Motor neuron (in vitro differentiated cells): ENCODE data around the gene PLCB2. TPM values are rescaled to one million over a fixed set of nuclear protein-coding genes. Genes with fewer than 3 reads are reported as not detected.

ENCODE experiments used
- ATAC-seq, 8 experiments: fragments of 200-7000 bp; cut with Tn5 transposase; replicated peaks in 6 of 8; 2 replicates each; pipeline ENCODE4 v1.8.0; 2021; ENCODE audit warnings: mild to moderate bottlenecking in 8 of 8, moderate library complexity in 8 of 8
- H3K27ac ChIP-seq, 2 donors: fragments of 250-450 bp; sonication (Bioruptor Pico); 2 replicates each; pipeline ENCODE4 v1.9.0; 2021; ENCODE audit warnings: antibody characterized with exemption in 2 of 2, mild to moderate bottlenecking in 2 of 2, moderate library complexity in 1 of 2
- H3K4me1 ChIP-seq, 2 donors: fragments of 250-450 bp; sonication (Bioruptor Pico); replicated peaks in 1 of 2; 2 replicates each; pipeline ENCODE4 v1.6.1; 2021; ENCODE audit warnings: antibody characterized with exemption in 2 of 2, mild to moderate bottlenecking in 2 of 2, moderate library complexity in 1 of 2
- H3K4me3 ChIP-seq, 5 donors: fragments of 250-450 bp; sonication (Bioruptor Pico); 2 replicates each; pipeline ENCODE4 v1.9.0; 2021; ENCODE audit warnings: antibody characterized with exemption in 5 of 5, mild to moderate bottlenecking in 5 of 5, moderate library complexity in 4 of 5
- WGBS, 10 experiments: fragments of 450-650 bp; shearing (Covaris generic); methylation state at CpG; one replicate each; pipeline ENCODE4 v1.0.0; 2022; 5-methylcytosine and 5-hydroxymethylcytosine counted together
- in situ Hi-C, 9 experiments: fragments of 400-800 bp; cut with MboI; loops; one replicate each; pipeline ENCODE4 v1.15.0; 2021; ENCODE audit warnings: low sequenced_read_pairs in 9 of 9, low pct_unique_long_range_greater_than_20kb in 2 of 9; ENCODE audit not compliant: unreplicated experiment in 9 of 9
- total RNA-seq, 8 experiments: library from RNA; unstranded; fragments of 300-600 nt; gene quantifications; 2 replicates each; pipeline versions ENCODE4 v1.2.3 to v1.2.4, GENCODE V29; 2022

PLCB2 gene
- total RNA-seq, 8 experiments from 2014 or later = 0.87 to 3.3 (median 1.6) TPM

DNA sequence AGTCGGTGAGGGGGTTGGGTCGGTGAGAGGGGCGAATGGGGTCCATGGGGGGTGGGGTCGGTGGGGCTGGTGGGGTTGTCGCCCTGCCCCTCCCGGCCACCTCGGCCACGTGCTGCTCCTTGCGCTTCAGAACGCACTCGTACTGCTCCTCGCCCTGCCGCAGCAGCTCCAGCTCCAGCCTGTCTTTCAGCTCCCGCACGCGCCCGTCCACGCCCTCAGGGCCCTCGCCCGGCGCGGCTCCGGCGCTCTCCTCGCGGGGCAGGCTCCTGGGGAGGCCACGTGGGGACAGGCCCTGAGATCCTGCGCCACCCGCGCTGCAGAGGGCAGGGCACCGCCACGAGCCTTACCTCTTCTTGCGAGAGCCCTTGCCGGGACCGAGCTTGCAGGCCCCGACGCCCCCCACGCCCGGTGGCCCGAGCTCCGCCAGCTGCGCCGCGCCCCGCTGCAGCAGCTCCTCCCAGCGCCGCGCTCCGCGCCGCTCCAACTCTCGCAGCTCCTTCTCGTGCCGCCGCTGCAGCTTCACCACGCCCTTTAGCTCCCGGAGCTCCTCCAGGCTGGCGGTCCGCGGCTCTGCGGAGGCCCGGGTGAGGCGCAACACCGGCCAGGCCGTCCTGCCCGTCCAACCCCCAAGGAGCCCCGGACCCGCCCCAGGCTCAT is 16.7 kb downstream of the PLCB2 start:
- peak overlapping the region in 1 of 2 donors; percentile 2 for H3K27ac ChIP-seq
- WGBS, 10 experiments = no CpG with 5 or more reads among the region's 68 CpGs
- H3K4me3 ChIP-seq = peak overlapping the region in 4 of 5 donors; percentile 1 to 17 (median 12)
- peaks cover 44 to 61% of the 10 kb centered on the region in 2 donors for H3K4me1 ChIP-seq
- ATAC-seq = peak; percentile 68 to 97 (median 76)
- in situ Hi-C loops = no loop called here

DNA sequence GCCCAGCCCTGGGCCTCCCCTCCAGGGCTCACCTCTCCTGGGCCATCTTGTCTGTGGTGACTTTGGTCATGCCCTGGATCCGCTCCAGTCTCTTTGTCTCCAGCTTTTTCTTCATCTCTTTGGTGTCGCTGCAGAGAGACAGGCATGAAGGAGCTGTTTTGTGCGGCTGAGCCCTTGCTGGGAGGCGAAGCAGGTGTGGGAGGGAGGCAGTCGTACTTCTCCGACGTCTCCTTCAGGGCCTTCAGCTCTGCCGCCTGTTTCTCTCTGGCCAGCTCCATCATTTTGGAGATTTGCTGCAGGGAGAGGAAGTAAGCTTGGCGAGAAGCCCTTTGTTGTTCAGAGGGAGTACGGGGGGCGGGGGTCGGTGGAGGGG is 17.2 kb downstream of the PLCB2 start:
- Histone ChIP-seq H3K4me3 (no peak overlapping the region), H3K27ac (no peak overlapping the region)
- ATAC-seq = no peak

DNA sequence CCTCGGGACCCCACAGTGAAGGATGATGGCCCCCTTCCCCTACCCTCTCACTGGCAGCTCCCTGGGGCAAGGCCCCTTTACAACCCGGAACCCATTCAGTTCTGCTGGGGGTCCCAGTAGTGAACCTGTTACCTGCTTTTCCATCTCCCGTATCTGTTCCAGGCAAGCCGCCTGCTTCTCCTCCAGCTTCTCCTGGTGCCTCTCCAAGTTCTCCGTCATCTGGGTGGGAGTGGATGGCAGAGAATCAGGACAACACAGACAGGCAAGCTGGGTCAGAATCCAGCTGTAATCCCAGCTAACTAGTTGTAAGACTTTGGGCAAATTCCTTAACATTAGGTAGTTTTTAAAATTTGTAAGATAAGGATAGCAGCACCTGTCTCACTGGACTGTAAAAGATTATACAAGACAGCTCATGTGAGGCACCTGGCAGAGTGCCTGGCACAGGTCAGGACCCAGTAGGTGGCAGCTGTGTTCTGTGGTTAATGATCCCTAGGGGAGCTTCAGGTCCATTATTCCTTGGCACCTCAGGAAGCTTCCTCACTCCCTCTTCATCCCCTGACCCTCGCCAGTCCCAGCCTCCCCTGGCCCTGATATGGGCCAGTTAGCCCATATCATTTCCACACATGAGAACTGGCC is 18.5 kb downstream of the PLCB2 start:
- Histone ChIP-seq H3K27ac (no peak overlapping the region), H3K4me1 (peaks cover 51 to 61% of the 10 kb centered on the region in 2 donors), H3K4me3 (no peak overlapping the region)
- in situ Hi-C loops = no loop called here
- ATAC-seq = no peak
- 80 to 100% (median 100%) methylated on average over 1 to 4 of the region's 6 CpGs; no CpG with 5 or more reads in 3 of the 10 experiments for WGBS, 10 experiments

More for the DNA sequence above, 17.2 kb downstream of the PLCB2 start:
- WGBS, 10 experiments = 55 to 100% methylated on average over 1 to 5 of the region's 12 CpGs; no CpG with 5 or more reads in 8 of the 10 experiments
- H3K4me1 ChIP-seq = peaks cover 49 to 61% of the 10 kb centered on the region in 2 donors
- in situ Hi-C loops = no loop called here

DNA sequence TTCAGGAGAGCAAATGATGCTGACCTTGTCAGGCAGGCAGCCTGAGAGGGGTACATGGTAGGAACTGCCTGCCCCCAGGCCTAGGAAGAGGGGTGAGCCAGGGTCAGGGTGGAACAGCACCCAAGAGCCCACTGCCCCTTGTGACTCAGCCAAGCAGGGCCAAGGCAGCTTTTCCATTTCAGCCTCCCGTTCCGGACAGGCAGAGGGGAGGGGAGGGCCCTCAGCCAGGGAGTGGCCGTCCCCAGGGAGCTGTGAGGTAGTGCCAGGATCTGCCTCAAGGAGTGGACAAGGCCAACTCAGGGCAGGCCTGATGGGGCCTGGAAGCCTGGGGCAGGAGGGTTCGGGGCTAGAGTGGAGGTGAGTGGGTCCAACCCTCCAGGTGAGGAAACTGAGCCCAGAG is 19.8 kb downstream of the PLCB2 start:
- peak in 2 of 8 experiments; percentile 7 to 13 for ATAC-seq

DNA sequence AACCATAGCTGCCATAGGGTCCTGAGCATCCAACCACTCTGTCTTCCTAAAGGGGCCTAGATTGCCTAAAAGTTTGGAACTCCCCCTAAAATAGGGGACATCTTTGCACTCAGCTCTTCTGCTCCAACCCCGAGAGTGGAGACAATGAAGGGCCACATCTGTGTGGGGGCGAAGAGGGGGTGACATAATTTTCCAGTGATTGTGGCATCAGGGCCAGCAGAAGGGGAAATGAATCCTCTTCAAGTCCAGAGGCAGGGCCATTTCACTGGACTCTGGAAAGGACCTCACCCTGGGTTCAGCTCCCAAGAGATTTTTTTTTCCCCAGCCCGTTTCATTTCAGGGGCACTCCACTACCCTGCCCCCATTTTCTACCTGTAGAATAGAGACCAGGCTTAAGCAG is 20.2 kb downstream of the PLCB2 start:
- ATAC-seq = no peak
- WGBS, 10 experiments = 60 to 100% (median 80%) methylated on average over 1 to 3 of the region's 3 CpGs; no CpG with 5 or more reads in 2 of the 10 experiments
- in situ Hi-C loops = no loop called here
- Histone ChIP-seq H3K4me3 (no peak overlapping the region), H3K4me1 (peaks cover 36 to 46% of the 10 kb centered on the region in 2 donors), H3K27ac (no peak overlapping the region)

More for the DNA sequence above, 19.8 kb downstream of the PLCB2 start:
- in situ Hi-C loops = no loop called here
- WGBS, 10 experiments = 37 to 100% (median 80%) methylated on average over 1 to 2 of the region's 4 CpGs; no CpG with 5 or more reads in 5 of the 10 experiments
- no peak overlapping the region for H3K27ac ChIP-seq
- no peak overlapping the region for H3K4me3 ChIP-seq
- H3K4me1 ChIP-seq = peaks cover 39 to 50% of the 10 kb centered on the region in 2 donors

DNA sequence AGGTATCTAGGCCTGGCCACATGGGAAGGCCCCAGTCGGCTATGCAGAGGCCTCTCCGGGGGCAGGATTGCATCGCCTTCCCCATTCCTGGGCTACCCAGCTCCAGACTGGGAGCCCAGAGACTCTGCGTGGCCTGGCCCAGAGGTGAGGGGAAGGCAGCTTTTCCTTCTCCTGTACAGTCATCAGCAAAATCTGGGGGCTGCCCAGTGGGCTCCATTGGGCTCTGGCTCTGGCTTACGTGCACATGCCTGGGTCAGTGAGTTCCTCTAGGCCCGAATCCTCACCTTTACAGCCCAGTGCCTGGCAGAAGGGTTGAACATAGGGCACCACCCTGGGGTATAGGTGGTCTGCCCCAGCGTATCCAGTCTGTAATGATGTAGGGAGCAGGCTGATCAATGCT is 20.9 kb downstream of the PLCB2 start:
- WGBS, 10 experiments = 100% methylated on average over 1 of the region's 7 CpGs; no CpG with 5 or more reads in 9 of the 10 experiments
- Histone ChIP-seq H3K4me3 (no peak overlapping the region), H3K4me1 (peaks cover 35 to 39% of the 10 kb centered on the region in 2 donors), H3K27ac (no peak overlapping the region)
- ATAC-seq = no peak
- in situ Hi-C loops = no loop called here

DNA sequence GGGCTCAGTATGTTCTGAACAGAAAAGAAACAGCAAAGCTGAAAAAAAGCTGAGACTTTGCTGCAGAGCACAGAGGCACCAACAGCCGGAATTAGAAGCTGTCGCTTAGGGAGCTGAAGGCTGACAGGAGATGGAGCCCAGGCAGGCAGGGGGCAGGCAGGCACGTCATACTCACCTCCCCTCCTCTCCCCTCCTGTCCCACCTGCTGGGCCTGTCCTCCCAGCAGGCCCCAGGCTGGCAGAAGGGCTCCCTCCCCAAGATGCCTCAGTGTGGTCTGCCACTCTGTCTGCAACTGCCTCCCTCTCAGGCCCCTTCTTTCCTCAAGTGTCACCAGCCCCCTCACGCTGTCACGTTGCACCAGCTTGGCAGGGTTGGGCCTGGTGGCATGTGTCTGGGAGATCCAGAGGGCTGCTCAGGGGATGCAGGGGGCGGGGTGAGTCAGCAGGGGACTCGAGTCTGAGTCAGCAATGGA is 21.6 kb downstream of the PLCB2 start:
- ATAC-seq = peak in 4 of 8 experiments; percentile 1 to 15 (median 6)
- WGBS, 10 experiments = 67 to 87% (median 74%) methylated on average over 2 to 3 of the region's 7 CpGs; no CpG with 5 or more reads in 7 of the 10 experiments
- no peak overlapping the region for H3K4me3 ChIP-seq
- in situ Hi-C loops = no loop called here
- no peak overlapping the region for H3K27ac ChIP-seq
- peaks cover 28 to 37% of the 10 kb centered on the region in 2 donors for H3K4me1 ChIP-seq

DNA sequence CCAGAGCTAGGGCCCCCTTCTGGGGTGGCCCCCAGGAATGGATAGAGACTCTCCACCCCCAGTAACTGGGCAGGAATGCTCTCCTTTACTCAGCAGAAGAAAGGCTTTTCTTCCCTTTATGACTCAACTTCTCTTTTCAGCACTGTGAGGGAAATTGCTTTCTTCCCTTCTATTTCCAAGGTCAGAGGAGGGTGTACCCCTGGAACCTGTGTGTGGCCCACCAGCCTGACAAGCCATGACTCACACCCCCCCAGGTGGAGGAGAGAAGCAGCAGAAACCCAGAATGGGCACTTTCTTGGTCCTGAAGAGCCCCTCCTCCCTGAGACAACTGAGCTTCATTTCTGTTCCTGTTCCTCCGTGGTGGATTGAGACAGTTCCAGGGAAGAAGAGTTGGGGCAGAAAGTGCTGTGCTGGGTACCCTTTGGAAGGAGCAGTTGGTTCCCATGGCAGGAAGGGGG is 22.2 kb downstream of the PLCB2 start:
- Histone ChIP-seq H3K27ac (no peak overlapping the region), H3K4me3 (no peak overlapping the region), H3K4me1 (peaks cover 24 to 35% of the 10 kb centered on the region in 2 donors)
- in situ Hi-C loops = no loop called here
- 0 to 20% (median 0%) methylated on average over 1 of the region's 1 CpG; no CpG with 5 or more reads in 7 of the 10 experiments for WGBS, 10 experiments
- ATAC-seq = peak; percentile 15 to 55 (median 36)

DNA sequence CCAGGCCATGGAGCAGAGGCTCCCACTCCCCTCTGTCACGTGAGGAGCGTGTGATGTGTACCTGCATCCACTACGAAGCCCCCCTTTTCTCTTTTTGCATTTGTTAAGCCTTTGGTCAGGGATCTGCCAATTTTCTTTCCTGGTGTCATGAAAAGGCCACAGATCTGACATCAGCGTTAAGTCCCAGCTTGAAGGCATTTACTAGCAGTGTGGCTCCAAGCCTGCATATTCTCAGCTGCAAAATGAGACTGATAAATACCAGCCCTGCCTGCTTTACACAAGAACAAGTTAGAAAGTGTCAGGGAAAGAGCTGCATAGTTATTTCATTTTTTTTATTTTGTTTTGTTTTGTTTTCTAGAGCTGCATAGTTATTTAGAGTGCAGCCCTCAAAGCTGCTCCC is 22.6 kb downstream of the PLCB2 start:
- no peak overlapping the region for H3K4me3 ChIP-seq
- H3K27ac ChIP-seq = no peak overlapping the region
- H3K4me1 ChIP-seq = peaks cover 22 to 35% of the 10 kb centered on the region in 2 donors
- peak; percentile 16 to 80 (median 38) for ATAC-seq
- in situ Hi-C loops = no loop called here
- WGBS, 10 experiments = 0 to 28% (median 13%) methylated on average over 1 to 4 of the region's 4 CpGs; no CpG with 5 or more reads in 5 of the 10 experiments

DNA sequence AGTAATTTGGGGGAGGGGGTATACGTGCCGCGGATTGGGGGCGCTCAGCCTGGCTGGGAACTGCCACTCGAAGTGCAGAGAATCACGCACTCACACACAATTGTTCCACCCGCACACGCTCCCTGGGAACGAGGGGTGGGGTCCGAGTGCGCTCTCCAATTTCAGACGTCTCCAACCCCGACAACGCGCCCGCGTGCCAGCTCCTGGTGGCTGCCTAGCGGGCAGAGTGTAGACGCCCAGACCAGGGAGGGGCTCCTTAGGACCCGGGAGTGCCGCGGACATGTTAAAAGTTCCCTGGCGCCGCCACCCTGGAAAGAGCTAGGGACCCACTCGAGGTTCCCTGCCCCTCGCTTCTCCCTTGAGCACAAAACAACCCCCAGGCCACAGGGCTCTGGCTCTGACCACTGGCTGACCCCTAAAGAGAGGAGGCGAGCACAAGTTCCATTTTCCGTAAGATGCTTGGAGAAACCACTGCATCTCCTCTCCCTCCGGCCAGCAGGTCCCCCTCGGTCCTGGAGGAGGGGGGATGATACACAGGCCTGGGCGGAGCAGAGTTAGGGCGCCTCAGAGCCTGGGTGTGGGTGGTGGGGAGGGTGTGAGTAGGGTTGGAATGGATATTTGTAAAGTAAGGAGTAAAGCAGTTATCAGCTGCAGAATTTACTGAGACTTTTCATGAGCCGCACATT is 24.0 kb downstream of the PLCB2 start:
- in situ Hi-C loops = no loop called here
- no peak for ATAC-seq
- H3K27ac ChIP-seq = no peak overlapping the region
- H3K4me3 ChIP-seq = no peak overlapping the region
- 24 to 100% (median 62%) methylated on average over 1 to 12 of the region's 33 CpGs; no CpG with 5 or more reads in 3 of the 10 experiments for WGBS, 10 experiments
- H3K4me1 ChIP-seq = peaks cover 27 to 42% of the 10 kb centered on the region in 2 donors

DNA sequence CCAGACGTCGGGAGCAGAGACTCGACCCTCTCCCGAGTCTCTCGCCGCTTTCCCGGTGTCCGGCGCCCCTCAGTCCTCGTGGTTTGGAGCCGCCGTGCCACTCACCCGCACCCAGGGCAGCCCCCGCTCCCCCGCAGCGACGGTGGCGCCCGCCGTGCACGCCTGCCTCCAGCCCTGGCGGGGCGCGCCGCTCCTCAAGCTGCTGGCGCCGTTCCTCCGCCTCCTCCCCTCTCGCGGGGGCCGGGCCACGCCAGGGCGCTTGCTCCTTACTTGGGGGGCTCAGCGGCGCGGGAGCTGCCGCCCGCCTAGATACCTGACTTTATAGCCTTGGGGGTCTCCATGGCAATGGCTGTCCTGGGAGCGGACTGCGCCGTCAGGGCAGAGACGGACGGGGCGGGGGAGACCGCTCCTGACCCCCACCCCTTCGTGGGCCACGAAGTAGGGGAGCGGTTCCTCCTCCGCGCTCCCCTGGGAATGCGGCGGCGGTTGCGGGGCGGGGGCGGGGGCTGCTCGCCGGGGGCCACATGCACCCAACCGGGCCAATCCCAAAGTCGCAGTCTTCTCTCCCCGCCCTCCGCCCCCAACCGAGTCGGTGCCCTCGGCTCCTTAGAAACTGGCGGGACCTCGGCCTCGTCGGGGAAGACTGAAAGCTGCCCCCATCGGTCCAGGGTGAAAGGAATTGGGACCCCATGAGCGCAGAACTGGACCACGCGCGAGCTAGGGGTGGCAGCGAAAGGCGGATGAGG is 24.7 kb downstream of the PLCB2 start, which contains the start of gene ANKRD63:
TSS of gene ANKRD63 (minus strand) at position 196 of the 746 bp plus-strand sequence. CDS start 478 bp downstream, outside the sequence.
- in situ Hi-C loops = no loop called here

DNA sequence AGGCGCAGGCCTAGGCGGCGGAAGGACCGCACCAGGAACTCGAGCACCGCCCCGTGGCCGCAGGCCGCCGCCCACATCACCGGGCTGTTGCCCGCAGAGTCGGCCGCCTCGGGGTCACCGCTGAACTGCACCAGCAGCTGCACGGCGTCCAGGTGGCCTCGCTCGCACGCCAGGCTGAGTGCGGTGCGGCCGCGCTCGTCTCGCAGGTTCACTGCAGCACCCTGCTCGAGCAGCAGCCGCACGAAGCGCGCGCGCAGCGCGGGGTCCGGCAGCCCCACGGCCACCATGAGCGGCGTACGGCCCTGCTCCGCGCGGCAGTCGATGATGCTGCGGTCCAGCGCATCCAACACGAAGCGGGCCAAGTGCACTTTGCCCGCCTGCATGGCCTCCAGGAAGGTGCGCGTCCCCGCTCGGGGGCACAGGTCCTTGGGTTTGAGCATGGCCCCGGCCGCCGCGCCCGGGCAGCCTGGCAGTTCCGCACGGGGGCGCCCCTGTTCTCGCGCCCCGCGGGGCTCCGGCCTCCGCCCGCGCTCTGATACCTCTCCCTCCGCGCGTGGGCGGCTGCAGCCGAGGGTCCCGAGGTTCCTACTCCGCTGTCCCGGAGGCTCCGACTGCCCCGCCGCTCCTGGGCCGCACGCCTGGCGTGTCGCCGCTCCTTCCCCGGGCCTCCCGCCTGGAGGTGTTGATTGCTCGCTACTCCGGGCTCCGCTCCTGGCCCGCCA is 25.4 kb downstream of the PLCB2 start:
- WGBS, 10 experiments = 0 to 50% (median 6%) methylated on average over 2 to 9 of the region's 92 CpGs; no CpG with 5 or more reads in 6 of the 10 experiments

More for the DNA sequence above, 24.7 kb downstream of the PLCB2 start, which contains the start of gene ANKRD63:
- ATAC-seq = peak; percentile 5 to 29 (median 18)
- Histone ChIP-seq H3K4me3 (peak within 1 kb of the TSS; percentile 13 to 34 (median 19)), H3K4me1 (peaks cover 27 to 40% of the 10 kb centered on the region in 2 donors), H3K27ac (no peak within 1 kb of the TSS)
- WGBS, 10 experiments = 3% methylated on average over 6 of the region's 76 CpGs; no CpG with 5 or more reads in 9 of the 10 experiments

More for the DNA sequence above, 25.4 kb downstream of the PLCB2 start:
- Histone ChIP-seq H3K27ac (no peak overlapping the region), H3K4me1 (peaks cover 27 to 38% of the 10 kb centered on the region in 2 donors), H3K4me3 (peak overlapping the region; percentile 13 to 34 (median 19))
- peak; percentile 5 to 67 (median 54) for ATAC-seq
- in situ Hi-C loops = no loop called here
